Ureter (tissue), 1 donor: Measurements from ENCODE around the gene CFAP90. TPM values are rescaled to one million over a fixed set of nuclear protein-coding genes. Genes with fewer than 3 reads are reported as not detected.

Experiments
- DNase-seq: peaks from one replicate; pipeline ENCODE4 v3.0.0-alpha.2; 2020; ENCODE audit warnings: low spot score
- total RNA-seq: library from RNA; stranded (reverse); gene quantifications from one replicate; pipeline ENCODE4 v1.2.4, GENCODE V29; 2023
- donor health status: DM: yes; HTN: yes; CAD: no.

CFAP90 gene
- total RNA-seq, result 1.1 TPM

- peak; percentile 52 for DNase-seq
Observed at GRCh38 chr5:7850395-7851239, at the start of gene CFAP90. Gene CFAP90, minus strand, starts transcription at chr5:7851133. Its CDS starts 112 bp downstream, at chr5:7851021.

- no peak for DNase-seq
Observed at GRCh38 chr5:7897014-7897600, 46.2 kb upstream of the CFAP90 start.

GRCh38 chr5:7894860-7895259 lies 43.9 kb upstream of the CFAP90 start:
- DNase-seq, result no peak

GRCh38 chr5:7894439-7894838 lies 43.5 kb upstream of the CFAP90 start:
- DNase-seq, result no peak

GRCh38 chr5:7888901-7889300 lies 38.0 kb upstream of the CFAP90 start:
- DNase-seq, result no peak

- DNase-seq, result no peak
Observed at GRCh38 chr5:7886849-7887475, 36.0 kb upstream of the CFAP90 start.

- no peak for DNase-seq
Observed at GRCh38 chr5:7884491-7885267, 33.7 kb upstream of the CFAP90 start.

- no peak for DNase-seq
Observed at GRCh38 chr5:7882926-7883325, 32.0 kb upstream of the CFAP90 start.

- no peak for DNase-seq
Observed at GRCh38 chr5:7881816-7882215, 30.9 kb upstream of the CFAP90 start.

- DNase-seq, result no peak
Observed at GRCh38 chr5:7881091-7881490, 30.2 kb upstream of the CFAP90 start.

- DNase-seq, result no peak
Observed at GRCh38 chr5:7878381-7878873, 27.5 kb upstream of the CFAP90 start.

- no peak for DNase-seq
Observed at GRCh38 chr5:7877851-7878250, 26.9 kb upstream of the CFAP90 start.

- no peak for DNase-seq
Observed at GRCh38 chr5:7876867-7877266, 25.9 kb upstream of the CFAP90 start.

GRCh38 chr5:7875151-7875550 lies 24.2 kb upstream of the CFAP90 start:
- DNase-seq, result no peak

- no peak for DNase-seq
Observed at GRCh38 chr5:7874639-7875038, 23.7 kb upstream of the CFAP90 start.

GRCh38 chr5:7873216-7873615 lies 22.3 kb upstream of the CFAP90 start:
- no peak for DNase-seq

- DNase-seq, result no peak
Observed at GRCh38 chr5:7872517-7873130, 21.7 kb upstream of the CFAP90 start.

GRCh38 chr5:7871653-7872052 lies 20.7 kb upstream of the CFAP90 start:
- no peak for DNase-seq

- DNase-seq, result no peak
Observed at GRCh38 chr5:7869474-7870136, 18.7 kb upstream of the CFAP90 start.

GRCh38 chr5:7868773-7869473 lies 18.0 kb upstream of the CFAP90 start, which contains the start of the genes FASTKD3 and MTRR:
Gene FASTKD3, minus strand, starts transcription at chr5:7869031. Its CDS starts 948 bp downstream, at chr5:7868083.
Gene MTRR, plus strand, starts transcription at chr5:7869148. Its CDS starts 1,647 bp downstream, at chr5:7870795.
- peak; percentile 94 for DNase-seq
